Nephron progenitor cell (in vitro differentiated cells): ENCODE measurements around the gene DDX39B.
A peak's percentile ranks its signal among the peaks of the same experiment; 100 is the strongest.

ENCODE experiments used
- DNase-seq: peaks from one replicate; pipeline ENCODE4 v3.0.0; 2021
- H3K27ac Mint-ChIP-seq: 2 replicates; pipeline ENCODE4 v1.8.0; 2021; ENCODE audit warnings: mild to moderate bottlenecking, moderate library complexity, mixed read lengths
- H3K27me3 Mint-ChIP-seq: 2 replicates; pipeline ENCODE4 v1.8.0; 2021; ENCODE audit warnings: mild to moderate bottlenecking, low read depth, mixed read lengths; ENCODE audit not compliant: poor library complexity
- H3K36me3 Mint-ChIP-seq: 2 replicates; pipeline ENCODE4 v1.8.0; 2021; ENCODE audit warnings: low read depth, mixed read lengths
- H3K4me1 Mint-ChIP-seq: 2 replicates; pipeline ENCODE4 v1.8.0; 2021; ENCODE audit warnings: mixed read lengths
- H3K4me3 Mint-ChIP-seq: 2 replicates; pipeline ENCODE4 v1.8.0; 2021; ENCODE audit warnings: mild to moderate bottlenecking, moderate library complexity, mixed read lengths
- H3K9me3 Mint-ChIP-seq: 2 replicates; pipeline ENCODE4 v1.8.0; 2021; ENCODE audit warnings: mild to moderate bottlenecking, moderate library complexity, mixed read lengths
- TF ChIP-seq, protein P1 (sequence below): fragments of 200-600 bp; sonication (generic); IDR thresholded peaks from 2 replicates; pipeline ENCODE4 v1.5.0; 2021; ENCODE audit warnings: antibody characterized with exemption

Gene DDX39B

DNA sequence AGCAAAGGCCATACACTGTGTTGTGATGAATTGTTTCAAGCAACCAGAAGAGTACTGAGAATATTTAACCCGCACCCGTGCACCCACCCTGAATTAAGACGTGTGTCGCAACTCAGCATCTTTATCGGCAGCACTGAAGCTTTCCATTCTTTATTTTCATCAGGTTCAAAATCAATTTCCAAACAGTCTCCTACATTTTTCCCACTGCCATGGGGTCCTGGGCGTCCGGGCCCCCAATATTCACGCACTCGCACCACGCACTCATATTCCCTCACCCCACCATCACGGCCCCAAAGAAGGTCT is 38.6 kb upstream of the DDX39B start:
- H3K4me3 Mint-ChIP-seq = peak overlapping the region; percentile 98
- H3K27me3 Mint-ChIP-seq = peaks cover 45% of the 10 kb centered on the region
- H3K9me3 Mint-ChIP-seq = no peaks in the 10 kb centered on the region
- H3K36me3 Mint-ChIP-seq = no peaks in the 10 kb centered on the region
- no peak overlapping the region for H3K27ac Mint-ChIP-seq
- H3K4me1 Mint-ChIP-seq = peaks cover 49% of the 10 kb centered on the region
- no peak for DNase-seq
- TF ChIP-seq, protein P1, sequence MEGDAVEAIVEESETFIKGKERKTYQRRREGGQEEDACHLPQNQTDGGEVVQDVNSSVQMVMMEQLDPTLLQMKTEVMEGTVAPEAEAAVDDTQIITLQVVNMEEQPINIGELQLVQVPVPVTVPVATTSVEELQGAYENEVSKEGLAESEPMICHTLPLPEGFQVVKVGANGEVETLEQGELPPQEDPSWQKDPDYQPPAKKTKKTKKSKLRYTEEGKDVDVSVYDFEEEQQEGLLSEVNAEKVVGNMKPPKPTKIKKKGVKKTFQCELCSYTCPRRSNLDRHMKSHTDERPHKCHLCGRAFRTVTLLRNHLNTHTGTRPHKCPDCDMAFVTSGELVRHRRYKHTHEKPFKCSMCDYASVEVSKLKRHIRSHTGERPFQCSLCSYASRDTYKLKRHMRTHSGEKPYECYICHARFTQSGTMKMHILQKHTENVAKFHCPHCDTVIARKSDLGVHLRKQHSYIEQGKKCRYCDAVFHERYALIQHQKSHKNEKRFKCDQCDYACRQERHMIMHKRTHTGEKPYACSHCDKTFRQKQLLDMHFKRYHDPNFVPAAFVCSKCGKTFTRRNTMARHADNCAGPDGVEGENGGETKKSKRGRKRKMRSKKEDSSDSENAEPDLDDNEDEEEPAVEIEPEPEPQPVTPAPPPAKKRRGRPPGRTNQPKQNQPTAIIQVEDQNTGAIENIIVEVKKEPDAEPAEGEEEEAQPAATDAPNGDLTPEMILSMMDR = no peak

- Mint-ChIP-seq H3K9me3 (no peaks in the 10 kb centered on the region), H3K4me1 (peaks cover 51% of the 10 kb centered on the region), H3K27ac (no peak overlapping the region), H3K36me3 (no peaks in the 10 kb centered on the region), H3K27me3 (peaks cover 47% of the 10 kb centered on the region), H3K4me3 (peak overlapping the region; percentile 98)
- TF ChIP-seq, protein P1 = no peak
- DNase-seq = no peak
These were observed 38.0 kb upstream of the DDX39B start for GRCh38 chr6:31579546-31580437.

DNA sequence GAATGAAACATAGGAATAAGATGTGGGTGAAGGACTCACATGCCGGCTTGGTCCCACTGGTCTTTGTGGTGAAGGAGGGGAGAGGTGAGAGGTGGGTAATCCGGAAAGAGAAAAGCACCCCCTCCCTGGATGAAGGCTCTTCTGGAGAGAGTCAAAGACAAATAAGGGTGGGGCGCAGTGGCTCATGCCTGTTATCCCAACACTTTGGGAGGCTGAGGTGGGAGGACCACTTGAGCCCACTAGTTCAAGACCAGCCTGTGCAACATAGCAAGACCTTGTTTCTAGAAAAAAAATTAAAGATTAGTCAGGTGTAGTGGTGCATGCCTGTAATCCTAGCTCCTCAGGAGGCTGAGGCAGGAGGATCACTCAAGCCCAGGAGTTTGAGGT is 37.3 kb upstream of the DDX39B start:
- Mint-ChIP-seq H3K4me1 (peaks cover 55% of the 10 kb centered on the region), H3K27me3 (peaks cover 49% of the 10 kb centered on the region), H3K4me3 (no peak overlapping the region), H3K27ac (no peak overlapping the region), H3K36me3 (no peaks in the 10 kb centered on the region), H3K9me3 (no peaks in the 10 kb centered on the region)
- DNase-seq = no peak
- TF ChIP-seq, protein P1 = no peak

- H3K4me3 Mint-ChIP-seq = no peak overlapping the region
- peaks cover 60% of the 10 kb centered on the region for H3K4me1 Mint-ChIP-seq
- no peaks in the 10 kb centered on the region for H3K9me3 Mint-ChIP-seq
- no peak for DNase-seq
- TF ChIP-seq, protein P1 = no peak
- peak overlapping the region; percentile 72 for H3K27ac Mint-ChIP-seq
- no peaks in the 10 kb centered on the region for H3K36me3 Mint-ChIP-seq
- H3K27me3 Mint-ChIP-seq = peaks cover 54% of the 10 kb centered on the region
These were observed 36.6 kb upstream of the DDX39B start for GRCh38 chr6:31578184-31579118.

- Mint-ChIP-seq H3K27me3 (peaks cover 50% of the 10 kb centered on the region), H3K36me3 (no peaks in the 10 kb centered on the region), H3K4me3 (no peak overlapping the region), H3K9me3 (no peaks in the 10 kb centered on the region), H3K4me1 (peaks cover 60% of the 10 kb centered on the region), H3K27ac (no peak overlapping the region)
- DNase-seq = no peak
- TF ChIP-seq, protein P1 = no peak
These were observed 35.8 kb upstream of the DDX39B start for GRCh38 chr6:31577579-31577966.
